SH-SY5Y (cell line): Measurements from ENCODE around the gene TBXAS1.

Experiments used
- GATA2 ChIP-seq: IDR thresholded peaks from 2 replicates; pipeline ENCODE4 v1.6.1; 2011; ENCODE audit warnings: mild to moderate bottlenecking, low read depth, low read length
- GATA3 ChIP-seq: IDR thresholded peaks from 2 replicates; pipeline ENCODE4 v1.6.1; 2011; ENCODE audit warnings: low read depth, mild to moderate bottlenecking, low read length, moderate library complexity

GRCh38 chr7:140041659-140042385 is 212.8 kb downstream of the TBXAS1 start:
- TF ChIP-seq GATA2 (no peak), GATA3 (no peak)
